H1 (cell line): ENCODE data around the gene TTYH2. TPM values are rescaled to one million over a fixed set of nuclear protein-coding genes. Genes with fewer than 3 reads are reported as not detected.

Source experiments
- CBX5 ChIP-seq: fragments of 300-800, 300-1000 bp; sonication (generic); IDR thresholded peaks from 2 replicates; pipeline ENCODE4 v1.7.1; 2016; ENCODE audit warnings: antibody characterized with exemption, low read length, low read depth
- CHD7 ChIP-seq: fragments of 300-600 bp; sonication (generic); IDR thresholded peaks from 2 replicates; pipeline ENCODE4 v1.7.1; 2012; ENCODE audit warnings: low read length, moderate library complexity, mild to moderate bottlenecking, inconsistent platforms; ENCODE audit not compliant: insufficient replicate concordance
- CTCF ChIP-seq, 3 experiments: IDR thresholded peaks; 1 replicate in 2 of 3; 2 replicates in 1 of 3; pipeline versions ENCODE4 v1.5.1 to v1.6.1; 2011; ENCODE audit warnings: low read length in 3 of 3, mild to moderate bottlenecking in 3 of 3, inconsistent platforms in 2 of 3, low read depth in 1 of 3, moderate library complexity in 1 of 3; ENCODE audit not compliant: insufficient read depth in 1 of 3; ENCODE audit errors: control extremely low read depth in 1 of 3
- EP300 ChIP-seq, 2 experiments: IDR thresholded peaks; 1 replicate in 1 of 2; 2 replicates in 1 of 2; pipeline ENCODE4 v1.6.1; 2011 to 2012; ENCODE audit warnings: low read depth in 2 of 2, low read length in 2 of 2, mild to moderate bottlenecking in 2 of 2, borderline replicate concordance in 1 of 2, inconsistent platforms in 1 of 2, moderate library complexity in 1 of 2
- POLR2AphosphoS5 ChIP-seq: IDR thresholded peaks from 2 replicates; pipeline ENCODE4 v1.6.1; 2011; ENCODE audit warnings: low read depth, low read length
- SUZ12 ChIP-seq: fragments of 200-600 bp; sonication (generic); IDR thresholded peaks from 2 replicates; pipeline ENCODE4 v1.6.1; 2012; ENCODE audit warnings: mild to moderate bottlenecking, inconsistent platforms, low read length, moderate library complexity, mixed read lengths
- TAF1 ChIP-seq: IDR thresholded peaks from 2 replicates; pipeline ENCODE4 v1.6.1; 2011; ENCODE audit warnings: mild to moderate bottlenecking, low read depth, low read length
- polyA plus RNA-seq, 7 experiments: library from polyadenylated mRNA; depleted of rRNA in 3 of 7; stranded (reverse) in 5 of 7; unstranded in 2 of 7; fragments of >200 nt in 5 of 7; fragments of 200-250 nt in 2 of 7; gene quantifications; 1 replicate in 5 of 7; 2 replicates in 1 of 7; 4 replicates in 1 of 7; pipeline versions ENCODE4 v1.2.1 to v1.2.3, GENCODE V29; 2011 to 2013; ENCODE audit warnings: missing spikeins in 2 of 7, mixed read lengths in 2 of 7
- total RNA-seq: library from RNA; stranded (reverse); fragmentation: NEBNext Ultra II Directional; extraction: Animal tissue kit (Norgen Biotek cat#: 25700); gene quantifications from 2 replicates; pipeline ENCODE4 v1.2.1, GENCODE V29; 2021

Gene TTYH2
- total and polyA plus RNA-seq, 2 of the 8 experiments (the other 6 are each of a cell fraction or from before 2014, with no cell fraction given) = 3.2 to 9.2 TPM

GRCh38 chr17:74288785-74289184, 75.4 kb downstream of the TTYH2 start (continued):
- TF ChIP-seq CHD7 = no peak
- TF ChIP-seq EP300 (IDR thresholded peaks at IDR 0.05; ENCODE audit: borderline replicate concordance in 1 of 2, low read depth in 2 of 2, low read length in 2 of 2) = no peak
- TF ChIP-seq CBX5 = no peak
- no peak for TF ChIP-seq POLR2AphosphoS5
- no peak for TF ChIP-seq SUZ12
- TF ChIP-seq CTCF (IDR thresholded peaks at IDR 0.05; ENCODE audit: control extremely low read depth in 1 of 3, insufficient read depth in 1 of 3, low read depth in 1 of 3, low read length in 3 of 3) = no peak
- TF ChIP-seq TAF1 = no peak
